Stimulated activated naive CD8-positive, alpha-beta T cell treated with anti-CD3 and anti-CD28 coated beads, Interleukin-15, Interleukin-2, amounts not matched to agents 100 ng/mL and 50 ng/mL, for 24 hours (primary cell): ENCODE data around the gene TNIK.
"Not testable (repeated sequence)": the region's sequence is repeated elsewhere in the genome, so short reads cannot be mapped to it uniquely, and the experiment has no call there.

Experiments
- H3K27ac Mint-ChIP-seq: one replicate; pipeline ENCODE4 v1.8.0; 2021; ENCODE audit warnings: mild to moderate bottlenecking, mixed read lengths
- H3K27me3 Mint-ChIP-seq: one replicate; pipeline ENCODE4 v1.8.0; 2021; ENCODE audit warnings: mixed read lengths
- H3K36me3 Mint-ChIP-seq: one replicate; pipeline ENCODE4 v1.8.0; 2021; ENCODE audit warnings: low read depth, mixed read lengths
- H3K4me1 Mint-ChIP-seq: one replicate; pipeline ENCODE4 v1.8.0; 2021; ENCODE audit warnings: low read depth, mixed read lengths
- H3K4me3 Mint-ChIP-seq: one replicate; pipeline ENCODE4 v1.8.0; 2021; ENCODE audit warnings: mild to moderate bottlenecking, mixed read lengths
- H3K9me3 Mint-ChIP-seq: one replicate; pipeline ENCODE4 v1.8.0; 2021; ENCODE audit warnings: mixed read lengths

Gene TNIK

DNA sequence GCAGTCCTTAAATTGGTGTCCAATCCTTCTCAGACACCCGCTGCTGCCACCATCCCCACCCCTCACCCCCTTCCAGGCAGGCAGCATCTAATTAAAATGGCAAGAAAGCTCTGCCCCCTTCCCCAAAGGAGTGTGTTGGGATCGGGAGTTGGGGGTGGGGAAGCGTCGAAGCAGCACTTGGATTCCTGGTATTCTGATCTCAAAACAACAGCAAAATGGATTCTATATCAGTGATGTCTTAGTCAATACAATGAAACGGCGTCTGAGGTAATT lies 1.4 kb downstream of the TNIK start:
- H3K4me3 Mint-ChIP-seq: peak overlapping the region; percentile 92
- peaks cover 52% of the 10 kb centered on the region for H3K4me1 Mint-ChIP-seq
- no peaks in the 10 kb centered on the region for H3K27me3 Mint-ChIP-seq
- H3K36me3 Mint-ChIP-seq: no peaks in the 10 kb centered on the region
- no peaks in the 10 kb centered on the region for H3K9me3 Mint-ChIP-seq
- H3K27ac Mint-ChIP-seq: peak overlapping the region; percentile 78

DNA sequence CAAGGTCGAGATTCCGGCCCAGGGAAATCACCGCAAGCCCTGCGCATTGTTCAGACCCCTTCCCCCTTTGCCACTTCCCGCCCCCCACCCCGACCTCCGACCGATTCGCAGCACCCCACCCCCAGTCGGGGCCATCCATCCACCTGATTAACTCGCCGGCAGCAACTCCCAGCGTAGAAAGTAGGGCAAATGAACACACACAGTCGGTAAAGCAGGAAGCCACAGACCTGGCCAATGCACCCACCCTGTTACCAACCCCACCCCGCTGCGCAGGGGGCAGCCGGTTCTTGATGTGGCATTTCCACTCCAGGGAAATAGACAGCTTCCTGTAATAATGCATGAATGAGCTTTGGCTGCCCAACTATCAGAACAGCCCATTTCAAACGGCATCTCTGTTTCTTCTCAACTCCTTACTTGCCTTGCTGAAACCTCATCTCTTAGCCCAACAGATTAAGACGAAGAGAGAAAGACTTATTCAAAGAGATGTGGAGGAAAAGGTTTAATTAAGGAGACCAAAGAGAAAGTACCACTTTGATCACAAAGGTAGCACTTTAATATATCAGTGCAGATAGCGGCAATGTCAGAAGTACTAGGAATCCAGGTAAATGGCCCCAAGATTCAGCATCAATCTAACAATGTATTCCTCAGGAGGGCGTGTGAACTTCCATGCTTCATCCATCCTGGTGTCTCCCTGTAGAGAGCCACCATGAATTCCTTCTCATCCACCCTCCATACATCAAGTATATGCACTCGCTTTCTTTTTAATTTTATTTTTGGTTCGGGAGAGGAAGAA lies 1.9 kb downstream of the TNIK start:
- peak overlapping the region; percentile 78 for H3K27ac Mint-ChIP-seq
- peak overlapping the region; percentile 92 for H3K4me3 Mint-ChIP-seq
- no peaks in the 10 kb centered on the region for H3K9me3 Mint-ChIP-seq
- no peaks in the 10 kb centered on the region for H3K27me3 Mint-ChIP-seq
- peaks cover 52% of the 10 kb centered on the region for H3K4me1 Mint-ChIP-seq
- no peaks in the 10 kb centered on the region for H3K36me3 Mint-ChIP-seq

DNA sequence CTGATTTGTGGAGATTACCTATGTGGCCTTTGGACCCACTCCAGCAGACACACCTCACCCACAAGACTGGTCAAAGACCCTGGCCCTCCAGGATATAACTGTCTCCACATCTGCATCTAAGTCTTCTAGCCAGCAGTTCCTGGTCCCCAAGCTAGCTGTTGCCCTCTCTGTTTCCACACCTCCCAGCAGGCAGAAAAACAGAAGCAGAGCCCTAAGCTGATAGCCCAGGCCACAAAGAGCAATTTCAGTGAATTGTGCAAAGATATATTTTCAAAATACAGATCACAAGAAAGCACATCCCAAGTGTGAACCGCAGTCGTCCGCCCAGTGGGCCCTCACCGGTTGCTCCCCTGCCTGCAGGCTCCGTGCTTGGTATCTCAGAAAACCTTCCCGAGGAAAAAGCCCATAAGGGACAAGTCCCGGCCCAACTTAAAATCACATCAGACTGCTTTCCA lies 2.6 kb downstream of the TNIK start:
- peaks cover 52% of the 10 kb centered on the region for H3K4me1 Mint-ChIP-seq
- no peaks in the 10 kb centered on the region for H3K27me3 Mint-ChIP-seq
- peak overlapping the region; percentile 78 for H3K27ac Mint-ChIP-seq
- no peaks in the 10 kb centered on the region for H3K9me3 Mint-ChIP-seq
- peak overlapping the region; percentile 92 for H3K4me3 Mint-ChIP-seq
- no peaks in the 10 kb centered on the region for H3K36me3 Mint-ChIP-seq

DNA sequence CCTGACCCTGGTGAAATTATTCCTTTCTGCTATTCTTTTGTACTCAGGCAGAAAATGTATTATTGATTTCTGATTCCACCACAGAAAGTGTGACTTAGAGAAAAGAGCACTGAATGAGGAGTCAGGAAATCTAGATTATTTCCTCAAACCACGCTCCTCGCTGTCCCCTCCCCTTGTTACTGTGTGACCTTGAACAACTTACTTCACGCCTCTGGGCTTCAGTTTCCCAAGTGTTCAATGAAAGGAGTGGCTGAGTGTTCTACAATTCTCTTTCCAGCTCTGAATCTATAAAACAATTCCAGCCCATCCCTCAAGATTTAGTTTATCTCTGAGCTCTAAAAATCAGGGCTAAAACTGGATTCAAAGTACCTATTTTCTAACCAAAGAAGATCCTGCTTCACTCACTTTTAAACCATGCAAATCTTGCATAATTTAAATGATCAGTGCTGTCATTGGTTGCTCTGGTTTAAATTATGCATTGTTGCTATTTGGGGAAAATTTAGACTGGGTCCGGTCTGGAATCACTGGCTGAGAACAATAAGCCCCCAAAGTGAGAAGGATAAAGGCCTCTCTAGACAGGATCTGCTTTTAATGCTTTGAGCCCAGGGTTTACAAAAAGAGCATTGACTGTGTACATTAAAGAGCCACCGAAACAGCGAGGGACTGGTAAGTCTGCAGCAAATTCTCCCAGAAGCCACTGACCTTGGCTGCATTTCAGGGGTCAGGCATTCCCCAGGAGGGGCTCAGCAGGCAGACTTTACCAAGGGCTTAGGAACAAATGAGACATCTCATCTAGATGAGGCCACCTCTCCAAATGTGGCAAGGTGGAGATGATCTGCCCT lies 3.2 kb downstream of the TNIK start:
- H3K27ac Mint-ChIP-seq: peak overlapping the region; percentile 78
- H3K36me3 Mint-ChIP-seq: no peaks in the 10 kb centered on the region
- no peaks in the 10 kb centered on the region for H3K9me3 Mint-ChIP-seq
- H3K27me3 Mint-ChIP-seq: no peaks in the 10 kb centered on the region
- H3K4me3 Mint-ChIP-seq: peak overlapping the region; percentile 92
- H3K4me1 Mint-ChIP-seq: peaks cover 47% of the 10 kb centered on the region

DNA sequence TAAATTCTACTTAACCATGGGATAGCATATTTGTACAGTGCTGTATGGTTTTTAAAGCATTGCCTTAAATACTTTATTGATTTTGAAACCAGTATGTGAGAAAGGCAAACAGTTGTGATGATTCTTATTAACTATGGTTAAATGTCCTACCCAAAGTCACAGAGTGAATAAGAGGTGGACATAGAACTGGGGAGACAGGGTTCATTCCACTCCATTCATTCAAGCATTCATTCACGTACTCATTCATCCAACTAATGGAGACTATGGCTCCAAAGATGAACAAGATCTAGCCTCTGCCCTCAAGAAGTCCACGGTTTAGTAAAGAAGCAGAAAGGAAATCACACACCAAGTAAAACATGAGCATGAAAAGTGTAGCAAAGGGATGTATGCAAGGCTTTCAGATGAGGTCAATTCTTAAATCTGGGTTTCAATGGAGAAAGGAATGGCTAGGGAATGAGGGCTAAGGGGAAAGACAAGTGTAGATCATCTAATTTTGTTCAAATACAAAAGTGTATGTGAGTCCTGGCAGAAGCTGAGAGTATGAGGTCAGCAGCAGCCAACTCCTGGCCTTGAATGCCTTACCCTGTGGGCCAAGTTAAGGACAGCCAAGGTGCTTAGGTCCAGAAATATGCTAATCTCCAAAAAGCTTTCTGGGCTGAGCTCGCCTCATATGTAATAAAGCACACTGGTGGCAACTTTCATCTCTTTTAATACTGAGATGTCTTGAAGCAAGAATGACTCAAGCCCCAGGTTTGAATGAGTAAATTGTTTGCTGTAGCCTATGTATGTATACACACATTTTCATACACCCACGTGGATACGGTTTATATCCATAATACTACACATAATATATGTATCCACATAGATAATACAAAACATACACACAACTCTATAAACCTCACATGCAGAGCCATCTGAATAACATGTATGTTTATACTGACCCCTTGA lies 4.3 kb downstream of the TNIK start:
- H3K36me3 Mint-ChIP-seq: no peaks in the 10 kb centered on the region
- no peaks in the 10 kb centered on the region for H3K27me3 Mint-ChIP-seq
- peak overlapping the region; percentile 10 for H3K4me3 Mint-ChIP-seq
- H3K9me3 Mint-ChIP-seq: no peaks in the 10 kb centered on the region
- H3K27ac Mint-ChIP-seq: no peak overlapping the region
- H3K4me1 Mint-ChIP-seq: peaks cover 38% of the 10 kb centered on the region

DNA sequence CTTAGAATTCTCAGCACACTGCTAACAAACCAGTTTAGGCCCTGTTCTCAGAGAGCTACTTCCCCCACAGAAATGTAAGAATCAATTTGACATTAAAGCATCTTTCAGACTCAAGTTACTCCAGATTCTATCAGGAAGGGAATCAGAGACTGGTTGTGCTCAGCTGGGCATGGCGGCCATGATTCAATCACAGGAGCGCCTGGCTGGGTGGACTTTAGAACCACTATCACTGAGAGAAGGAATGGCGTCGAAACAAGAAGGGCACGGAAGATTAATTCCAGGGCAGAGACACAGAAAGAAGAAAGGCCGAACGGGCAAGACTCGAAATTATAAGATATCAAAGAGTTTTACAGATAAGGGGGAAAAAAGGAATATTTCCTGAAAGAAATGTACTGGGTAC lies 6.2 kb downstream of the TNIK start:
- H3K27ac Mint-ChIP-seq: no peak overlapping the region
- no peaks in the 10 kb centered on the region for H3K27me3 Mint-ChIP-seq
- no peaks in the 10 kb centered on the region for H3K36me3 Mint-ChIP-seq
- H3K4me3 Mint-ChIP-seq: no peak overlapping the region
- H3K9me3 Mint-ChIP-seq: no peaks in the 10 kb centered on the region
- peaks cover 36% of the 10 kb centered on the region for H3K4me1 Mint-ChIP-seq

DNA sequence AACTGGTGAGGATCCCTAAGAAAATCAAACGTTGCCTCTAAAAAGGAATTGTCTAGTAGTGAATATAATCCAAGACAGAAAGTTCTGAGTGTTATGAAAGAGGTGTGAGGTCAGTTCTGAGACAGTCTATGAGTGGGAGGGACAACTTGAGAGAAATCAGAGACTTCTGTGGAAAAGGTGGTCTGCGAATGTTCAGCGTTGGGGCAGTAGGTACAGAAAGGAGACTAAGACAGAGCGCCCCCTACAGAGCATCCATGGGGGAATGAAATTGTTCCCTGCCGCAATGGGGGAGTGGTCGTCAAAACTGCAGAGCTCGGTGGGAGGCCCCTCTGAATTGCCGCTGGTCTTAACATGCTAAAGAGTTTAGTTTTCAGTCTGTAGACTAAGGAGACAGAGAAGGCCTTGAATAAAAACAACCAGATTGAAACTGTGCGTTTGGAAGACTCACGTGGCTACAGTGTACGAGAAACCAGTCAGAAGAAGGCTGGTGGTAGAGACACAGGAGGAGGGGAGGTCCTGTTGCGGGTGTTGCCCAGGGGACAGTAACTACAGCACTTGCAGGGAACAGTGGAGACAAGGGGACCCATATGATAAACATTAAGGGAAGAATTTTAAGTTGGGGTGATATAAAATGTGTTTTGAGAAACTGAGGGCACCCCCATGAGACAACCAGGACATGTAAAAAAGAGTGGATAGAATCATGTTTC lies 6.9 kb downstream of the TNIK start:
- Mint-ChIP-seq H3K36me3 (no peaks in the 10 kb centered on the region), H3K4me3 (no peak overlapping the region), H3K9me3 (no peaks in the 10 kb centered on the region), H3K4me1 (peaks cover 29% of the 10 kb centered on the region), H3K27ac (no peak overlapping the region), H3K27me3 (no peaks in the 10 kb centered on the region)

DNA sequence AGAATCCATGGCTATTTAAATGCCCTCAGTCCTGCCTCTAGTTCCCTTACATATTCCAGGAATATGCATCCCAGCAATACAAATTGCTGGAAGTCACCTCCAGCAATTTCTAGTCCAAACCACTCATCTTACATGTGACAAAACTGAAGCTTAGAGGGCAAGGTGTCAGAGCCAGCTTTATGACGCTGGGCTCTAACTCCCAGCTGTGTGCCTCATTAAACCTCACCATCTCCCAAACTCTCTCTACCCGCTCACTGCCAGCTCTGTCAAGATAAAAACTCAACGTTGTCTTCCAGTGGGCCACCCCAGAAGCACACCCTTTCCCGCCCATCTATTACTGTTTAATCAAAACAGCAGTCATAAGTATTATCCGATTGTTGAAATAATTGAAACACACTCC lies 7.9 kb downstream of the TNIK start:
- Mint-ChIP-seq H3K27ac (no peak overlapping the region), H3K4me1 (peaks cover 22% of the 10 kb centered on the region), H3K4me3 (no peak overlapping the region), H3K27me3 (no peaks in the 10 kb centered on the region), H3K36me3 (no peaks in the 10 kb centered on the region), H3K9me3 (no peaks in the 10 kb centered on the region)

DNA sequence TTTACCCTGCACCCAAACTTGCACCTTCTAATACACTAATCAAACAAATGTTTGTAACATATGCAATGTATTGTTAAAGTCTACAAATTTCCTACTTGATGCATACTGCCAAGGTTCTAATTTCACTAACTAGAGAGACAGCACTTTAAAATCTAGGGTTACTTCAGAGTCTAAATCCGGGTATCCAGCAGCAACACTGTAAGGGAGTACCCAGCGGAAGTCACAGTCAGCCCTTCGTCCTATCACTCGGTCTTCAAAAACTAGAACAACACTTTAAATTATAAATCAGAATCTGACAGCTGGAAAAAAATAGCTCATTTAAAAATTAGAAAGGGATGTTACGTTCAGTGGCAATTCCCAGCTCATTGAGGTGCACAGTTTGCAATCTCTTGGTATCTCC lies 8.3 kb downstream of the TNIK start:
- Mint-ChIP-seq H3K4me3 (no peak overlapping the region), H3K9me3 (no peaks in the 10 kb centered on the region), H3K27ac (no peak overlapping the region), H3K36me3 (no peaks in the 10 kb centered on the region), H3K4me1 (peaks cover 20% of the 10 kb centered on the region), H3K27me3 (no peaks in the 10 kb centered on the region)

DNA sequence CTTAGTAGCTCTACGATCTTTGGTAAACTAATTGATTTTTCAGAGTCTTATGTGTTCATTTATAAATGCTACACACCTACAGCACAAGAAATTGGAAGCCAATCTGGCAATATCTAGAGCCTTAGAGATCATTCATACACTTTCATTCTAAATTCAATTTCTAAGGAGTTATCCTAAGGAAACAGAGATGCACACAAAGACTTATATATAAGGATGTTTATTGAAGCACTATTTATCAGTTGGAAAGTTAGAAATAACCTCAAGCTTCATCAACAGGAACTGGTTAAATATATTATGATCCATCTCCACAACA lies 12.7 kb downstream of the TNIK start:
- not testable (repeated sequence) for H3K9me3 Mint-ChIP-seq, H3K27me3 Mint-ChIP-seq, H3K36me3 Mint-ChIP-seq, H3K4me3 Mint-ChIP-seq, H3K27ac Mint-ChIP-seq
- H3K4me1 Mint-ChIP-seq: peaks cover 34% of the 10 kb centered on the region

DNA sequence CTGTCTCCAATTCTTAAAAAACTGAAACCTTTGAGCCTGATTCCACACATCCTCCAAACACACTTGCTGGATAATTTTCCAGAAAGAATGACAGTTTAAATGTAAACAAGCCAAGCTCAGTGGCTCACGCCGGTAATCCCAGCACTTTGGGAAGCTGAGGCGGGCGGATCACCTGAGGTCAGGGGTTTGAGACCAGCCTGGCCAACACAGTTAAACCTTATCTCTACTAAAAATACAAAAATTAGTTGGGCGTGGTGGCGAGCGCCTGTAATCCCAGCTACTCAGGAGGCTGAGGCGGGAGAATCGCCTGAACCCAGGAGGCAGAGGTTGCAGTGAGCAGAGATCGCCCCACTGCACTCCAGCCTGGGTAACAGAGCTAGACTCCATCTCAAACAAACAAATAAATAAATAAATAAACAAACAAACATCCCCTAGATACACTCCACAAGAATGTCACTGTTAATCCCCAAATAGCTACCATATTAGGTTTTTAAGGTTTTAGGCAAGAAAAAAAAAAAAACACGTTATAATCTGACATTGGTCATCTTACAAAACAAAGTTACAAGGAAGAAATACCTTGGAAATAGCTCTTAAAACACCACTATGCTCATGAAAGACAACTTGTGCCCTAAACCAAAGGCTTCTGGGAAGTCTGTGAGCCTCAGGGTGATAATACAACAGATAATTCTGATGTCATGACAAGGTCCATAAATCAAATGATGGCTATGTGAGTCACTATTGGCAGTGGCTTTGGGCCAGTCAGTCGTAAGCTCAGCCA lies 13.2 kb downstream of the TNIK start:
- H3K27ac Mint-ChIP-seq: no peak overlapping the region
- no peak overlapping the region for H3K4me3 Mint-ChIP-seq
- H3K27me3 Mint-ChIP-seq: no peaks in the 10 kb centered on the region
- no peaks in the 10 kb centered on the region for H3K9me3 Mint-ChIP-seq
- H3K36me3 Mint-ChIP-seq: no peaks in the 10 kb centered on the region
- H3K4me1 Mint-ChIP-seq: peaks cover 34% of the 10 kb centered on the region

DNA sequence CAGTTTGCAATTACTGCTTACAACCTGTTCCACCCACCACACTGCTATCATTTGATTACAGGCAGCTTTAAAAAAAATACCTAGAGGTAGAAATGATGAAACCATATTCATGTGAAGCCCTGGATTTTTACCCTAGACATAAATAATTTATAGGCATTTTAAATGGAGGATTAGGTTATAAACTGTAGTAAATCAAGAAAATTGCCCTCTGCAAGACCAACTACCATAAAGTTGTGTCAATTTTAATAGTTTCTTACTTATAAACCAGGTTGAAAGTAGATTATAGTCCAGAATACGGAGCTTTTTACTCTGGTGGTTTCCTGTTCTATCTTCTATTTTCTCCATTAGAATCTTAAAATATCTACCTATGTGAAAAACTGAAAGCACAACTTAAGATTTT lies 13.9 kb downstream of the TNIK start:
- peaks cover 34% of the 10 kb centered on the region for H3K4me1 Mint-ChIP-seq
- no peak overlapping the region for H3K4me3 Mint-ChIP-seq
- H3K27me3 Mint-ChIP-seq: no peaks in the 10 kb centered on the region

DNA sequence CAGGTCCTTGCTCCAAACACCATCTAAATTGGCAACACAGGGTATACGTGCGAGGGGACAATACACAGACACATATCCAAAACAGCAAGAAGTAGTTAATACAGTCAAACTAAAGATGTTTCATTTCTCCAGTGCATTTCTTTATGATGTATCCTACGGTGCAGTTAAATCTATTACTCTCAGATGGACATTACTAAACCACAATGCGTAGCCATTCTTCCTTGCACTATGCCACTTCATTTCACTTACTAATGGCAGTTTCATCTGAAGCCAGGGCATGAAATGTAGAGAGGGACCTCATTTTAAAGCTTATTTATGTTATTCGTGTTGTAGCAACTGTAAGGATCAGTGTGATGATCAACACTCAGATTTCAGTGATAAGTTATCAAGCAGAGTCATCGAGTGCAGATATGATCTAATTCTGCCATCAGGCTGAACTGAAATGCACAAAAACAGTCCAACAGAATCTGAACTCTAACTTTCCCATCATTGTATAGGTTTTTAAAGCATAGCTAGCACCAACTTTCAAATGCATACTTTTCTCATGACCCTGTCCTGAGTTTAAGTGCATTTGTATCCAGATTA lies 14.5 kb downstream of the TNIK start:
- no peaks in the 10 kb centered on the region for H3K27me3 Mint-ChIP-seq
- peaks cover 34% of the 10 kb centered on the region for H3K4me1 Mint-ChIP-seq
- H3K36me3 Mint-ChIP-seq: no peaks in the 10 kb centered on the region
- no peak overlapping the region for H3K27ac Mint-ChIP-seq
- H3K9me3 Mint-ChIP-seq: no peaks in the 10 kb centered on the region
- no peak overlapping the region for H3K4me3 Mint-ChIP-seq

More for the DNA sequence above, 13.9 kb downstream of the TNIK start:
- Mint-ChIP-seq H3K36me3 (no peaks in the 10 kb centered on the region), H3K9me3 (no peaks in the 10 kb centered on the region), H3K27ac (no peak overlapping the region)
